Neuron (in vitro differentiated cells): ENCODE measurements around the gene UBC.
A peak's percentile ranks its signal among the peaks of the same experiment; 100 is the strongest.
"Not testable (repeated sequence)": the region's sequence is repeated elsewhere in the genome, so short reads cannot be mapped to it uniquely, and the experiment has no call there.

Source experiments
- H2AFZ ChIP-seq: one replicate; pipeline ENCODE4 v1.6.1; 2013; ENCODE audit warnings: low read depth, mild to moderate bottlenecking, inconsistent platforms, low read length, moderate library complexity
- H3K27me3 ChIP-seq: one replicate; pipeline ENCODE4 v1.6.1; 2013; ENCODE audit warnings: low read length; ENCODE audit not compliant: insufficient read depth
- H3K36me3 ChIP-seq: one replicate; pipeline ENCODE4 v1.6.1; 2013; ENCODE audit warnings: low read length; ENCODE audit not compliant: insufficient read depth
- H3K4me1 ChIP-seq: one replicate; pipeline ENCODE4 v1.6.1; 2013; ENCODE audit warnings: low read length; ENCODE audit not compliant: insufficient read depth
- H3K4me3 ChIP-seq: 2 replicates; pipeline ENCODE4 v1.5.1; 2013; ENCODE audit warnings: mild to moderate bottlenecking, low read length, moderate library complexity
- H3K9me3 ChIP-seq: one replicate; pipeline ENCODE4 v1.6.1; 2013; ENCODE audit warnings: low read length

Gene UBC

GRCh38 chr12:124928095-124928911 is 13.9 kb upstream of the UBC start:
- Histone ChIP-seq H3K9me3 (no peaks in the 10 kb centered on the region), H3K36me3 (no peaks in the 10 kb centered on the region), H2AFZ (no peak overlapping the region), H3K27me3 (no peaks in the 10 kb centered on the region), H3K4me3 (peak overlapping the region; percentile 94), H3K4me1 (peaks cover 6% of the 10 kb centered on the region)

- peaks cover 6% of the 10 kb centered on the region for H3K4me1 ChIP-seq
Measured at GRCh38 chr12:124927201-124928094, 13.0 kb upstream of the UBC start.

GRCh38 chr12:124925782-124926181 is 11.3 kb upstream of the UBC start:
- not testable (repeated sequence) for H3K27me3 ChIP-seq, H3K9me3 ChIP-seq, H3K36me3 ChIP-seq, H2AFZ ChIP-seq, H3K4me3 ChIP-seq
- H3K4me1 ChIP-seq = peaks cover 20% of the 10 kb centered on the region

More at GRCh38 chr12:124927201-124928094, 13.0 kb upstream of the UBC start:
- peak overlapping the region; percentile 60 for H2AFZ ChIP-seq
- peak overlapping the region; percentile 94 for H3K4me3 ChIP-seq
- no peaks in the 10 kb centered on the region for H3K27me3 ChIP-seq
- H3K36me3 ChIP-seq = no peaks in the 10 kb centered on the region
- H3K9me3 ChIP-seq = no peaks in the 10 kb centered on the region

- Histone ChIP-seq H3K4me3 (no peak overlapping the region), H3K4me1 (peaks cover 25% of the 10 kb centered on the region), H2AFZ (no peak overlapping the region), H3K27me3 (no peaks in the 10 kb centered on the region), H3K36me3 (no peaks in the 10 kb centered on the region), H3K9me3 (no peaks in the 10 kb centered on the region)
Measured at GRCh38 chr12:124925117-124925516, 10.7 kb upstream of the UBC start.

GRCh38 chr12:124923905-124924734 is 9.7 kb upstream of the UBC start:
- H3K4me1 ChIP-seq = peaks cover 33% of the 10 kb centered on the region

GRCh38 chr12:124921200-124922031 is 7.0 kb upstream of the UBC start:
- H3K4me1 ChIP-seq = peaks cover 46% of the 10 kb centered on the region
- peak overlapping the region; percentile 55 for H3K4me3 ChIP-seq

More at GRCh38 chr12:124923905-124924734, 9.7 kb upstream of the UBC start:
- Histone ChIP-seq H3K4me3 (peak overlapping the region; percentile 1), H2AFZ (no peak overlapping the region), H3K36me3 (no peaks in the 10 kb centered on the region), H3K27me3 (no peaks in the 10 kb centered on the region), H3K9me3 (no peaks in the 10 kb centered on the region)

GRCh38 chr12:124920353-124920935 is 6.0 kb upstream of the UBC start:
- Histone ChIP-seq H2AFZ (peak overlapping the region; percentile 62), H3K4me1 (peaks cover 56% of the 10 kb centered on the region), H3K36me3 (no peaks in the 10 kb centered on the region), H3K4me3 (peak overlapping the region; percentile 55), H3K9me3 (no peaks in the 10 kb centered on the region), H3K27me3 (no peaks in the 10 kb centered on the region)

More at GRCh38 chr12:124921200-124922031, 7.0 kb upstream of the UBC start:
- H3K36me3 ChIP-seq = no peaks in the 10 kb centered on the region
- H3K9me3 ChIP-seq = no peaks in the 10 kb centered on the region
- H2AFZ ChIP-seq = peak overlapping the region; percentile 66
- H3K27me3 ChIP-seq = no peaks in the 10 kb centered on the region

- Histone ChIP-seq H3K4me1 (peaks cover 60% of the 10 kb centered on the region), H2AFZ (no peak overlapping the region), H3K27me3 (no peaks in the 10 kb centered on the region), H3K36me3 (no peaks in the 10 kb centered on the region), H3K9me3 (no peaks in the 10 kb centered on the region), H3K4me3 (no peak overlapping the region)
Measured at GRCh38 chr12:124919521-124920352, 5.3 kb upstream of the UBC start.

- peaks cover 57% of the 10 kb centered on the region for H3K4me1 ChIP-seq
- H3K36me3 ChIP-seq, H2AFZ ChIP-seq, H3K4me3 ChIP-seq, H3K27me3 ChIP-seq, H3K9me3 ChIP-seq: not testable (repeated sequence)
Measured at GRCh38 chr12:124918622-124918988, 4.2 kb upstream of the UBC start.

- peaks cover 7% of the 10 kb centered on the region for H3K36me3 ChIP-seq
- no peak overlapping the region for H2AFZ ChIP-seq
- H3K9me3 ChIP-seq = no peaks in the 10 kb centered on the region
- H3K4me1 ChIP-seq = peaks cover 61% of the 10 kb centered on the region
- peak overlapping the region; percentile 54 for H3K4me3 ChIP-seq
- no peaks in the 10 kb centered on the region for H3K27me3 ChIP-seq
Measured at GRCh38 chr12:124917841-124918621, 3.6 kb upstream of the UBC start.
